GM13977 (cell line): ENCODE measurements around the gene RPL39.
"Not testable (repeated sequence)": the region's sequence is repeated elsewhere in the genome, so short reads cannot be mapped to it uniquely, and the experiment has no call there.

ENCODE experiments used
- DNase-seq: peaks from one replicate; pipeline ENCODE4 v3.0.0; 2012; ENCODE audit warnings: low spot score
- CTCF ChIP-seq: IDR thresholded peaks from 2 replicates; pipeline ENCODE4 v1.5.1; 2012; ENCODE audit warnings: mild to moderate bottlenecking, control low read depth; ENCODE audit not compliant: insufficient read depth; ENCODE audit errors: extremely low read depth, missing control alignments
- in situ Hi-C: fragments of 300-500 bp; cut with MboI; formaldehyde crosslinking; loops from one replicate; pipeline ENCODE4 v1.12.0; 2022; ENCODE audit warnings: low sequenced_read_pairs, low pct_unique_long_range_greater_than_20kb, mixed read lengths, inconsistent platforms; ENCODE audit not compliant: unreplicated experiment

RPL39 gene

GRCh38 chrX:119757646-119757978 lies 33.8 kb downstream of the RPL39 start:
- DNase-seq: no peak
- in situ Hi-C loops: no loop called here
- no peak for TF ChIP-seq CTCF

DNA sequence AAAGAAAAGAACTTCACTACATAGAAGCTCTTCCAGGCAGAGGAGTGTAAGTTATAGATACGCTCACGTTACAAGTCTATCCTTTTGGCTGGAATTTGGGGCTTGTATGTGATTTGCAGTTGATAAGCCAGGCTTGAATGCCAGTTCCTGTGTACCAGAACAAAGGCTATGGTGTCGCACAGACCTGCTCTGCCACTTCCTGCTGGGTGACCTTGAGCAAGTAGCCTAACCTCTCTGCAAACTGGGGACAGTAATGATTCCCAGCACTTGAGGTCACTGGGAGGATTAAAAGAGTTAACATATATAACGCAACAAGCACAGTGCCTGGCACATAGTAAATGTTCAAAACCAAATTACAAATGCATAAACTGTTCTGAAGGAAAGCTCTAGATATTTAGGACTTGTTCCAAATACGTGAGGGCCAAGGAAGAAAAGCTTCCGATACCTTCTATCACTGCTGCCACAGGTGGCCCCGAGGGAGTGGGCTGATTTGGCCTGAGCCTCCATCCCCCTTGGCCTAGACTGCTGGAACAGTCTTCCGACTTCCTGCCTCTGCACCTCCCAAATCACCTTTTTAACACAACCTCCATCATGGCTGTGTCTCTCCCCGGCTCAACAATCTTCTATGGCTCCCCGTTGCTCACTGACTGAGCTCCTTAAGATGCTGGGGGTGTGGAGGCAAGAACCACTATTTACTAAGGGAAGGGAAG lies 34.3 kb downstream of the RPL39 start:
- DNase-seq: no peak
- in situ Hi-C loops: no loop called here

GRCh38 chrX:119755981-119756533 lies 35.4 kb downstream of the RPL39 start:
- TF ChIP-seq CTCF: no peak
- peak; percentile 82 for DNase-seq
- in situ Hi-C loops: no loop called here

More for the DNA sequence above, 34.3 kb downstream of the RPL39 start:
- TF ChIP-seq CTCF: no peak

- DNase-seq: no peak
- peak; percentile 53 for TF ChIP-seq CTCF
- in situ Hi-C loops: no loop called here
Observed at GRCh38 chrX:119753639-119754257, 37.7 kb downstream of the RPL39 start.

- in situ Hi-C loops: no loop called here
- no peak for DNase-seq
Observed at GRCh38 chrX:119753001-119753400, 38.4 kb downstream of the RPL39 start.

GRCh38 chrX:119750751-119751150 lies 40.7 kb downstream of the RPL39 start:
- DNase-seq, in situ Hi-C loops: not testable (repeated sequence)

More at GRCh38 chrX:119753001-119753400, 38.4 kb downstream of the RPL39 start:
- no peak for TF ChIP-seq CTCF

GRCh38 chrX:119750131-119750530 lies 41.3 kb downstream of the RPL39 start:
- DNase-seq, in situ Hi-C loops: not testable (repeated sequence)
